T-cell (primary cell): ENCODE data around the gene CRTC2. TPM values are rescaled to one million over a fixed set of nuclear protein-coding genes. Genes with fewer than 3 reads are reported as not detected.

Source experiments
- ATAC-seq, 4 experiments: fragments of 200-7000 bp in 3 of 4; fragments of 150-1000 bp in 1 of 4; cut with Tn5 transposase; replicated peaks in 1 of 4; 1 replicate in 3 of 4; 2 replicates in 1 of 4; pipeline ENCODE4 v1.10.0; 2021; ENCODE audit warnings: moderate library complexity in 3 of 4, mild to moderate bottlenecking in 2 of 4, moderate number of reproducible peaks in 1 of 4
- CTCF ChIA-PET, 2 donors: fragments of 300-600 bp; sonication (Branson Sonifier 250); formaldehyde crosslinking; loops; one replicate each; lab custom pipeline; 2022; ENCODE audit warnings: antibody characterized with exemption in 2 of 2; lab: Charles Lee
- POLR2A ChIA-PET, 2 donors: fragments of 300-600 bp; sonication (Branson Sonifier 250); formaldehyde crosslinking; loops; one replicate each; lab custom pipeline; 2022; ENCODE audit warnings: antibody characterized with exemption in 2 of 2; lab: Charles Lee
- DNase-seq, 35 experiments: peaks; one replicate each; pipeline versions ENCODE4 v3.0.0 to v3.0.0-alpha.2; 2013 to 2023
- H3K27ac ChIP-seq: one replicate; pipeline ENCODE4 v1.5.1; 2013; ENCODE audit warnings: low read length
- H3K27me3 ChIP-seq, 2 experiments: replicated peaks in 1 of 2; 1 replicate in 1 of 2; 2 replicates in 1 of 2; pipeline versions ENCODE4 v1.6.1 to v1.7.0; 2013; ENCODE audit warnings: low read length in 1 of 2, mixed read lengths in 1 of 2; ENCODE audit not compliant: control insufficient read depth in 2 of 2, insufficient read depth in 2 of 2; ENCODE audit errors: extremely low read depth in 1 of 2
- H3K36me3 ChIP-seq, 2 donors: 1 replicate in 1 of 2; 2 replicates in 1 of 2; pipeline versions ENCODE4 v1.6.1 to v1.7.0; 2013; ENCODE audit warnings: low read length in 1 of 2; ENCODE audit not compliant: control insufficient read depth in 2 of 2, insufficient read depth in 1 of 2; ENCODE audit errors: extremely low read depth in 1 of 2
- H3K4me1 ChIP-seq, 2 experiments: 1 replicate in 1 of 2; 2 replicates in 1 of 2; pipeline versions ENCODE4 v1.6.1 to v1.7.0; 2013; ENCODE audit warnings: low read length in 2 of 2, mixed read lengths in 1 of 2; ENCODE audit not compliant: insufficient read depth in 2 of 2, control insufficient read depth in 1 of 2; ENCODE audit errors: extremely low read depth in 1 of 2
- H3K4me3 ChIP-seq, 2 donors: 1 replicate in 1 of 2; 2 replicates in 1 of 2; pipeline versions ENCODE4 v1.5.1 to v1.7.0; 2013; ENCODE audit warnings: mild to moderate bottlenecking in 2 of 2, low read length in 1 of 2, moderate library complexity in 1 of 2; ENCODE audit not compliant: control insufficient read depth in 1 of 2; ENCODE audit errors: extremely low read depth in 1 of 2
- H3K9me3 ChIP-seq: 2 replicates; pipeline ENCODE4 v1.7.0; 2013
- H3K27ac Mint-ChIP-seq, 2 donors: one replicate each; pipeline ENCODE4 v1.8.0; 2020 to 2021; ENCODE audit warnings: mild to moderate bottlenecking in 2 of 2, mixed read lengths in 2 of 2
- H3K27me3 Mint-ChIP-seq, 2 donors: one replicate each; pipeline ENCODE4 v1.8.0; 2021 to 2022; ENCODE audit warnings: mixed read lengths in 2 of 2
- H3K36me3 Mint-ChIP-seq: one replicate; pipeline ENCODE4 v1.8.0; 2021; ENCODE audit warnings: mixed read lengths
- H3K4me1 Mint-ChIP-seq, 3 donors: one replicate each; pipeline ENCODE4 v1.8.0; 2020 to 2022; ENCODE audit warnings: mixed read lengths in 3 of 3, mild to moderate bottlenecking in 1 of 3
- H3K4me3 Mint-ChIP-seq, 3 donors: one replicate each; pipeline ENCODE4 v1.8.0; 2020 to 2022; ENCODE audit warnings: mild to moderate bottlenecking in 3 of 3, mixed read lengths in 3 of 3, moderate library complexity in 3 of 3
- H3K9me3 Mint-ChIP-seq, 3 donors: one replicate each; pipeline ENCODE4 v1.8.0; 2020 to 2022; ENCODE audit warnings: mixed read lengths in 3 of 3
- WGBS: methylation state at CpG from one replicate; pipeline ENCODE4 v1.1.5; 2013; ENCODE audit warnings: missing lambda C conversion rate; ENCODE audit not compliant: insufficient coverage; 5-methylcytosine and 5-hydroxymethylcytosine counted together
- total RNA-seq, 35 experiments: library from RNA in 6 of 35; stranded (reverse) in 6 of 35; fragments of 120-200 nt in 1 of 35; gene quantifications; one replicate each; pipeline versions ENCODE4 v1.2.1 to v1.2.4 and lab custom pipeline; 2013 to 2026

The CRTC2 gene
- total RNA-seq, 5 donors from 2014 or later (not counting 1 experiment from before 2014, with no cell fraction given): 108 to 153 (median 122) TPM

DNA sequence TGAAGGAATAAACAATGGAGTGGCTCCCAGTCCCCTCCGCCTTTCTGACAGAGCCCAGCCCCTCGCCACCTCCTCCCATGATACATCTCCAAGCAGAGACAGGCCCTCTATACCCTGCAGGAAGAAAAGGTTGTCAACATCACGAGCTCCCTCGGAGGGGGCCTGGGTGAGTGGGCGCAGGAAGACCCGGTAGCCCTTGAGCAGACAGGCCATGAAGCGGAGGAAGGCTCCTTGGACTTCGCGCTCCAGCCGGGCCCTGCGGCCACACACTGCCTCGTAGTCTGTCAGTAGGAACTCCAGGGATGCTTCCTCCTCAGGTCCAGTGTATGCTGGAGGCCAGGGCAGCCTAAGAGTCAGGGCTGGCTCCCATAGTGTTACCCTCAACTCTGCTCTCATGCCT is 18.9 kb downstream of the CRTC2 start:
- H3K36me3 ChIP-seq: peaks cover 34 to 89% of the 10 kb centered on the region in 2 donors
- no peak overlapping the region for H3K27ac ChIP-seq
- peaks cover 51% of the 10 kb centered on the region for H3K36me3 Mint-ChIP-seq
- no peak for DNase-seq
- peaks cover 24 to 39% (median 38%) of the 10 kb centered on the region in 3 donors for H3K4me1 Mint-ChIP-seq
- 99% methylated on average over 10 of the region's 12 CpGs for WGBS
- H3K4me3 ChIP-seq: no peak overlapping the region
- H3K4me3 Mint-ChIP-seq: no peak overlapping the region
- H3K9me3 Mint-ChIP-seq: no peaks in the 10 kb centered on the region
- H3K27me3 ChIP-seq: no peaks in the 10 kb centered on the region
- no peaks in the 10 kb centered on the region for H3K9me3 ChIP-seq
- ChIA-PET POLR2A (no interaction called here), CTCF (no interaction called here)
- H3K27ac Mint-ChIP-seq: no peak overlapping the region
- peaks cover 8 to 37% of the 10 kb centered on the region in 2 experiments for H3K4me1 ChIP-seq
- H3K27me3 Mint-ChIP-seq: no peaks in the 10 kb centered on the region
- ATAC-seq: no peak

DNA sequence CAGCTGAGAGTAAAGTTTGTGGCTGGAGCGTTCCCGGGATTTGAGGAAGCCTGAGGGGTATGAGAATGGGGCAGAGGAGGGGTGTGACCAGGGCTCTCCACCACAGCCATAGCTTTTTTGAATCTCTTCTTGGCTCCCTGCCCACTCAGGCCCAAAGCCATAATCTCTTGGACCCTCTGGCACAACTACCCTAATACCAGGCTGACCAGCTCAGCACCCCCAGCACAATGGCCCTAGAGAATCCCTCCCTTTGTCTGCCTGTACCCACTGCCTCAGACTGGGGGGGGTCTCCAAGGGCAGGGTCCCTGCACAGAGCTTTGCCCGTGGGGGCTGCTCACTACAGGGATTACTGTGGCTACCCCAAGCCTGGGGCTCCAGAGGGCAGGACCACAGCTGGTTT is 19.4 kb downstream of the CRTC2 start:
- Histone ChIP-seq H3K9me3 (no peaks in the 10 kb centered on the region), H3K27me3 (no peaks in the 10 kb centered on the region), H3K4me1 (peaks cover 5 to 32% of the 10 kb centered on the region in 2 experiments), H3K4me3 (no peak overlapping the region), H3K36me3 (peaks cover 37 to 91% of the 10 kb centered on the region in 2 donors), H3K27ac (no peak overlapping the region)
- H3K36me3 Mint-ChIP-seq: peaks cover 54% of the 10 kb centered on the region
- ATAC-seq (no peak), DNase-seq (no peak)
- no peak overlapping the region for H3K27ac Mint-ChIP-seq
- WGBS: 100% methylated on average over 1 of the region's 3 CpGs
- H3K4me3 Mint-ChIP-seq: no peak overlapping the region
- CTCF ChIA-PET: interaction anchor here in 1 of 2 donors (0.5 kb wide), 1 partner anchor 15 kb away, joined by 3 read pairs; no protein-coding TSS in a partner anchor
- POLR2A ChIA-PET: no interaction called here
- peaks cover 19 to 35% (median 33%) of the 10 kb centered on the region in 3 donors for H3K4me1 Mint-ChIP-seq
- no peaks in the 10 kb centered on the region for H3K9me3 Mint-ChIP-seq
- H3K27me3 Mint-ChIP-seq: no peaks in the 10 kb centered on the region

DNA sequence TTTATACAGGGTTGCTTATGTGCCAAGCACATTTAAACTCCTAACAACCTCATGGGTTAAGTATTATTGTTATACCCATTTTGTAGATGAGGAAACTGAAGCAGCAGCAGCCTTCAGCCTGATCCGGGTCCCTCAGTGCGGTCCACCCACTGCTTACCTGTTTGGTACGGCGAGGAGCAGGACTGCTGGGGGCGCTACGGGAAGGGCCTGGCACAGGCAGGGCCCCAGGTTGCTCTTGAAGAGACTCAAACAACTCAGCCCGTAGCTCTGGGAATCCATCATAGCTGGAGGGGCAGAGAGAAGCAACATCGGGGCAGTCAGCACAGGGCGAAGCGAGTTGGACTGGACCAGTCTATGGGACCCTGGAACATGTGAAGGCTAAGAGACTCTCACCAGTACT is 21.1 kb downstream of the CRTC2 start:
- H3K27ac ChIP-seq: no peak overlapping the region
- peaks cover 48 to 94% of the 10 kb centered on the region in 2 donors for H3K36me3 ChIP-seq
- ATAC-seq (no peak), DNase-seq (no peak)
- ChIA-PET CTCF (interaction anchor here in 1 of 2 donors (0.5 kb wide), 1 partner anchor 1392 kb away, joined by 3 read pairs; no protein-coding TSS in a partner anchor), POLR2A (interaction anchor here in 1 of 2 donors (0.6 kb wide), 1 partner anchor 59 kb away, joined by 4 read pairs; no protein-coding TSS in a partner anchor)
- 97% methylated on average over 10 of the region's 10 CpGs for WGBS
- no peak overlapping the region for H3K4me3 Mint-ChIP-seq
- no peak overlapping the region for H3K27ac Mint-ChIP-seq
- peaks cover 53% of the 10 kb centered on the region for H3K36me3 Mint-ChIP-seq
- H3K4me3 ChIP-seq: no peak overlapping the region
- peaks cover 5 to 19% (median 18%) of the 10 kb centered on the region in 3 donors for H3K4me1 Mint-ChIP-seq
- H3K9me3 ChIP-seq: no peaks in the 10 kb centered on the region
- H3K4me1 ChIP-seq: peaks cover 0 to 15% of the 10 kb centered on the region in 2 experiments
- H3K9me3 Mint-ChIP-seq: no peaks in the 10 kb centered on the region
- no peaks in the 10 kb centered on the region for H3K27me3 Mint-ChIP-seq
- H3K27me3 ChIP-seq: no peaks in the 10 kb centered on the region

DNA sequence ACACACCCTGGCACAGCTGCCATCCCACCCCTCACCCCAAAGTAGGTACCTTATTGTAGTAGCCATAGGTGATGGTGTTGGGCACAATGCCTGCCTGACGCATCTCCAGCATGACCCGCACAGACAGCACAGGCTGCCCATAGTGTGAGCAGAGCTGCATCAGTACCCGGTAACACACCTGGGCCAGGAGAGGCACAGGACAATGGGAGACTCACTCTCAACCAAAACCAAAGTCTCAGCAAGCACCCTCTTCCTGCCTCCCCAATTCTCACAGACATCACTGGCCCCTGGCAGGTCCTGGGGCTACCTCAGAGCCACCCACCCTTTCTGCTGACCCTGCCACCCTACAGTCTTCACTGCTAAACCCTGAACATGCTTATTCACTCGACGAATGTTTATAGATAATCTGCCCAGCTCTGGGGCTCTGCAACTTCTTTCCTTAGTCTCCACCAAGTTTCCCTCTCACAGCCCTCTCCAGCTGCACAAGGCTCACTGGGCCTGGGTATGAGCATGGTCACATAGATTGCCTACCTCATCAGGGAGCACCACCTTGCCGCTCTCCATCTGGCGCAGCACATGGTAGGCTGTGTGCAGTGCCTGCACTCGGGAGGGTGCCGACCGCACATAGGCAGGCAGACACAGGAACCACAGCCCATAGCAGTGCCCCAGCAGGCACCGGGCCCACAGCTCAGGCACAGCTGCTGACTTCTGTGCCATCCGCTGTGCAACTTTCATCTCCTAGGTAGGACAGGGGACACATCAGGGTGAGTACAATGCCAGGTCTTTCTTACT is 22.2 kb downstream of the CRTC2 start:
- ChIA-PET CTCF (no interaction called here), POLR2A (interaction anchor here in 1 of 2 donors (0.6 kb wide), 1 partner anchor 220 kb away, joined by 3 read pairs; no protein-coding TSS in a partner anchor)
- peaks cover 46 to 89% of the 10 kb centered on the region in 2 donors for H3K36me3 ChIP-seq
- WGBS: 97% methylated on average over 9 of the region's 12 CpGs
- peaks cover 3 to 14% (median 13%) of the 10 kb centered on the region in 3 donors for H3K4me1 Mint-ChIP-seq
- no peak overlapping the region for H3K27ac ChIP-seq
- peaks cover 55% of the 10 kb centered on the region for H3K36me3 Mint-ChIP-seq
- ATAC-seq (no peak), DNase-seq (no peak)
- peaks cover 0 to 7% of the 10 kb centered on the region in 2 experiments for H3K4me1 ChIP-seq
- no peaks in the 10 kb centered on the region for H3K9me3 ChIP-seq
- no peak overlapping the region for H3K4me3 ChIP-seq
- H3K27me3 ChIP-seq: no peaks in the 10 kb centered on the region
- peak overlapping the region; percentile 10 to 48 for H3K27ac Mint-ChIP-seq
- no peak overlapping the region for H3K4me3 Mint-ChIP-seq
- no peaks in the 10 kb centered on the region for H3K9me3 Mint-ChIP-seq
- H3K27me3 Mint-ChIP-seq: no peaks in the 10 kb centered on the region

DNA sequence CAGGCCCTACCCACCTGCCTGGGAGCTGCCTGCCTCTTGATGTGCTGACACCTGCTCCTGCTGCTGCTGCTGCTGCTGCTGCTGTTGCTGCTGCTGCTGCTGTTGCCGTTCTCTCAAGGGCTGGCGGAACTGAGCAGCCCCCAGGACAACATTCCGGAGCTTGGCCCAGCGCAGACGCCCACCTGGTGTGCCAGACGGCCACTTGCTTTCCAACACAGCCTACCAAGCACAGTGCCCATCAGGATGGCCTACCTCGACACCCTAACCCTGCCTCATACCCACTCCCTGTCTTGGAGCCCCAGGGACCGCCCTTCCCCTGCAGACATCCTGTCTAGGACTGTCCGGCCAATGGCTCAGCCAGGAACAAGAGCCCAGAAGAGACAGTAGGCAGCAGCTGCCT is 23.7 kb downstream of the CRTC2 start:
- Histone ChIP-seq H3K27me3 (no peaks in the 10 kb centered on the region), H3K4me3 (no peak overlapping the region), H3K36me3 (peaks cover 54 to 78% of the 10 kb centered on the region in 2 donors), H3K9me3 (no peaks in the 10 kb centered on the region), H3K27ac (no peak overlapping the region), H3K4me1 (peaks cover 0 to 6% of the 10 kb centered on the region in 2 experiments)
- Mint-ChIP-seq H3K4me3 (no peak overlapping the region), H3K4me1 (peaks cover 0 to 8% (median 4%) of the 10 kb centered on the region in 3 donors), H3K27ac (peak overlapping the region in 1 of 2 donors; percentile 16), H3K27me3 (no peaks in the 10 kb centered on the region), H3K36me3 (peaks cover 45% of the 10 kb centered on the region), H3K9me3 (no peaks in the 10 kb centered on the region)
- CTCF ChIA-PET: no interaction called here
- ATAC-seq (no peak), DNase-seq (no peak)
- 97% methylated on average over 9 of the region's 9 CpGs for WGBS
- POLR2A ChIA-PET: interaction anchor here in 1 of 2 donors (0.6 kb wide), 1 partner anchor 33 kb away, joined by 3 read pairs; the partner anchor contains the start of gene CREB3L4

- WGBS: 96% methylated on average over 8 of the region's 11 CpGs
- H3K36me3 Mint-ChIP-seq: peaks cover 38% of the 10 kb centered on the region
- Histone ChIP-seq H3K27me3 (no peaks in the 10 kb centered on the region), H3K27ac (no peak overlapping the region), H3K36me3 (peaks cover 51 to 70% of the 10 kb centered on the region in 2 donors), H3K4me1 (peaks cover 0 to 6% of the 10 kb centered on the region in 2 experiments), H3K4me3 (no peak overlapping the region), H3K9me3 (no peaks in the 10 kb centered on the region)
- CTCF ChIA-PET: no interaction called here
- H3K27me3 Mint-ChIP-seq: no peaks in the 10 kb centered on the region
- no peaks in the 10 kb centered on the region for H3K9me3 Mint-ChIP-seq
- no peak for DNase-seq
- H3K27ac Mint-ChIP-seq: no peak overlapping the region
- ATAC-seq: no peak
- H3K4me1 Mint-ChIP-seq: peaks cover 0 to 8% (median 0%) of the 10 kb centered on the region in 3 donors
- no peak overlapping the region for H3K4me3 Mint-ChIP-seq
- POLR2A ChIA-PET: interaction anchor here in 1 of 2 donors (0.6 kb wide), 1 partner anchor 218 kb away, joined by 4 read pairs; no protein-coding TSS in a partner anchor
Measured at GRCh38 chr1:153933955-153934354, 24.5 kb downstream of the CRTC2 start.
